H1 (cell line): ENCODE results near the gene PLA2G4A. TPM values are rescaled to one million over a fixed set of nuclear protein-coding genes. Genes with fewer than 3 reads are reported as not detected.

Experiments
- CTCF ChIA-PET: fragments of 300-600 bp; sonication (Branson Sonifier 250); formaldehyde crosslinking; loops from one replicate; lab custom pipeline; 2021; ENCODE audit not compliant: partially characterized antibody; lab: Charles Lee
- POLR2A ChIA-PET: fragments of 300-600 bp; sonication (Branson Sonifier 250); formaldehyde crosslinking; loops from one replicate; lab custom pipeline; 2021; ENCODE audit warnings: inconsistent platforms; ENCODE audit not compliant: partially characterized antibody; lab: Charles Lee
- DNase-seq, 2 experiments: peaks; one replicate each; pipeline versions ENCODE4 v3.0.0 to v3.0.0-alpha.2; 2010 to 2022; ENCODE audit warnings: low spot score in 2 of 2, low read depth in 1 of 2, mixed read lengths in 1 of 2
- FAIRE-seq: peaks from 2 replicates; lab custom pipeline; 2011; peaks lifted over from hg19 to GRCh38; lab: Jason Lieb, UNC
- H2AFZ ChIP-seq: 2 replicates; pipeline ENCODE4 v1.8.1; 2012; ENCODE audit warnings: low read length, inconsistent platforms
- H2AK5ac ChIP-seq: 2 replicates; pipeline ENCODE4 v1.6.1; 2013; ENCODE audit warnings: low read depth, low read length
- H2BK120ac ChIP-seq: replicated peaks from 2 replicates; pipeline ENCODE3; 2013; ENCODE audit warnings: low read depth, low read length, inconsistent platforms
- H2BK12ac ChIP-seq: 2 replicates; pipeline ENCODE4 v1.6.1; 2013; ENCODE audit warnings: low read depth, low read length
- H2BK15ac ChIP-seq: 2 replicates; pipeline ENCODE4 v1.6.1; 2013; ENCODE audit warnings: low read length
- H2BK20ac ChIP-seq: 2 replicates; pipeline ENCODE4 v1.6.1; 2013; ENCODE audit warnings: low read length
- H2BK5ac ChIP-seq: 2 replicates; pipeline ENCODE4 v1.6.1; 2013; ENCODE audit warnings: low read depth, low read length
- H3K14ac ChIP-seq: 2 replicates; pipeline ENCODE4 v1.6.1; 2013; ENCODE audit warnings: inconsistent platforms; ENCODE audit not compliant: insufficient read length
- H3K18ac ChIP-seq: 2 replicates; pipeline ENCODE4 v1.6.1; 2013; ENCODE audit warnings: low read length; ENCODE audit errors: extremely low read depth
- H3K23ac ChIP-seq: 2 replicates; pipeline ENCODE4 v1.6.1; 2013; ENCODE audit warnings: inconsistent platforms; ENCODE audit not compliant: insufficient read length
- H3K23me2 ChIP-seq: 2 replicates; pipeline ENCODE4 v1.6.1; 2013; ENCODE audit warnings: low read depth, low read length
- H3K27ac ChIP-seq: 2 replicates; pipeline ENCODE4 v1.6.1; 2011; ENCODE audit warnings: low read depth, low read length, inconsistent platforms
- H3K27me3 ChIP-seq, 4 experiments: replicated peaks in 1 of 4; 1 replicate in 1 of 4; 2 replicates in 3 of 4; pipeline versions ENCODE4 v1.6.1 to v1.8.1; 2011 to 2013; ENCODE audit warnings: low read length in 3 of 4, mild to moderate bottlenecking in 3 of 4, inconsistent platforms in 2 of 4, mixed read lengths in 2 of 4, moderate library complexity in 1 of 4; ENCODE audit not compliant: control insufficient read depth in 3 of 4, insufficient read depth in 3 of 4; ENCODE audit errors: extremely low read depth in 1 of 4
- H3K36me3 ChIP-seq, 4 experiments: 2 replicates each; pipeline versions ENCODE4 v1.6.1 to v1.8.1; 2011 to 2013; ENCODE audit warnings: mild to moderate bottlenecking in 4 of 4, low read length in 3 of 4, moderate library complexity in 2 of 4, control low read depth in 1 of 4, inconsistent platforms in 1 of 4; ENCODE audit not compliant: insufficient read depth in 4 of 4, control insufficient read depth in 2 of 4
- H3K4ac ChIP-seq: replicated peaks from 2 replicates; pipeline ENCODE3; 2013; ENCODE audit warnings: low read length, low read depth, mixed read lengths, inconsistent platforms; ENCODE audit not compliant: insufficient read length
- H3K4me1 ChIP-seq, 4 experiments: replicated peaks in 1 of 4; 1 replicate in 1 of 4; 2 replicates in 3 of 4; pipeline versions ENCODE4 v1.6.1 to v1.8.1; 2011 to 2013; ENCODE audit warnings: low read length in 3 of 4, inconsistent platforms in 2 of 4, mixed read lengths in 1 of 4; ENCODE audit not compliant: insufficient read depth in 4 of 4, control insufficient read depth in 3 of 4
- H3K4me2 ChIP-seq, 2 experiments: 2 replicates each; pipeline versions ENCODE4 v1.6.1 to v1.8.1; 2011 to 2013; ENCODE audit warnings: low read depth in 2 of 2, low read length in 2 of 2, control low read depth in 1 of 2, inconsistent platforms in 1 of 2, mild to moderate bottlenecking in 1 of 2; ENCODE audit not compliant: insufficient read depth in 1 of 2
- H3K4me3 ChIP-seq, 4 experiments: fragments of 200-600, 300-600 bp in 1 of 4; sonication (generic), shearing (Covaris generic), sonication (Bioruptor Twin) in 1 of 4; 2 replicates each; pipeline versions ENCODE4 v1.5.1 to v1.8.1; 2011 to 2016; ENCODE audit warnings: low read length in 4 of 4, low read depth in 3 of 4, control low read depth in 2 of 4, inconsistent platforms in 2 of 4, mild to moderate bottlenecking in 2 of 4, mixed read lengths in 1 of 4, moderate library complexity in 1 of 4; ENCODE audit not compliant: insufficient read depth in 2 of 4; ENCODE audit errors: extremely low read depth in 1 of 4
- H3K56ac ChIP-seq: replicated peaks from 2 replicates; pipeline ENCODE3; 2013; ENCODE audit warnings: low read depth, mild to moderate bottlenecking, mixed read lengths, low read length, inconsistent platforms; ENCODE audit not compliant: insufficient read length
- H3K79me1 ChIP-seq: 2 replicates; pipeline ENCODE4 v1.6.1; 2013; ENCODE audit warnings: low read depth, low read length, control low read depth
- H3K79me2 ChIP-seq, 2 experiments: 2 replicates each; pipeline versions ENCODE4 v1.6.1 to v1.8.1; 2012 to 2013; ENCODE audit warnings: low read length in 2 of 2, mild to moderate bottlenecking in 2 of 2, inconsistent platforms in 1 of 2; ENCODE audit not compliant: insufficient read depth in 2 of 2, control insufficient read depth in 1 of 2
- H3K9ac ChIP-seq, 4 experiments: replicated peaks in 1 of 4; 1 replicate in 1 of 4; 2 replicates in 3 of 4; pipeline versions ENCODE4 v1.6.1 to v1.8.1; 2011 to 2013; ENCODE audit warnings: low read depth in 3 of 4, low read length in 3 of 4, control low read depth in 2 of 4, mild to moderate bottlenecking in 2 of 4, moderate library complexity in 2 of 4, inconsistent platforms in 1 of 4; ENCODE audit errors: extremely low read depth in 1 of 4
- H3K9me3 ChIP-seq, 2 experiments: 2 replicates each; pipeline versions ENCODE4 v1.6.1 to v1.8.1; 2012 to 2013; ENCODE audit warnings: mild to moderate bottlenecking in 2 of 2, moderate library complexity in 2 of 2, control low read depth in 1 of 2, inconsistent platforms in 1 of 2, low read depth in 1 of 2, low read length in 1 of 2, mixed read lengths in 1 of 2; ENCODE audit not compliant: insufficient read depth in 2 of 2
- H4K20me1 ChIP-seq, 2 experiments: replicated peaks in 1 of 2; 2 replicates each; pipeline versions ENCODE3 to v1.8.1; 2011 to 2013; ENCODE audit warnings: inconsistent platforms in 2 of 2, low read length in 2 of 2, mild to moderate bottlenecking in 1 of 2; ENCODE audit not compliant: insufficient read depth in 2 of 2, control insufficient read depth in 1 of 2
- H4K5ac ChIP-seq: 2 replicates; pipeline ENCODE4 v1.6.1; 2013; ENCODE audit warnings: low read length, low read depth, mixed read lengths, inconsistent platforms; ENCODE audit not compliant: insufficient read length
- H4K8ac ChIP-seq: 2 replicates; pipeline ENCODE4 v1.8.0; 2013; ENCODE audit warnings: mild to moderate bottlenecking, moderate library complexity, low read length, inconsistent platforms; ENCODE audit not compliant: insufficient read depth; ENCODE audit errors: extremely low read depth
- H4K91ac ChIP-seq: replicated peaks from 2 replicates; pipeline ENCODE3; 2013; ENCODE audit warnings: low read length, mixed read lengths, inconsistent platforms; ENCODE audit not compliant: insufficient read length
- ASH2L ChIP-seq: fragments of 200-600, 300-600 bp; sonication (generic); IDR thresholded peaks from one replicate; pipeline ENCODE4 v1.7.1; 2017; ENCODE audit warnings: low read length
- BACH1 ChIP-seq: IDR thresholded peaks from 2 replicates; pipeline ENCODE4 v1.6.1; 2012; ENCODE audit warnings: low read length, improper control_type of control experiment
- CHD2 ChIP-seq: IDR thresholded peaks from 2 replicates; pipeline ENCODE4 v1.6.1; 2012; ENCODE audit warnings: low read length, improper control_type of control experiment
- EGR1 ChIP-seq: IDR thresholded peaks from 2 replicates; pipeline ENCODE4 v1.6.1; 2011; ENCODE audit warnings: low read depth, low read length, borderline replicate concordance
- MAX ChIP-seq: IDR thresholded peaks from 2 replicates; pipeline ENCODE4 v1.6.1; 2012; ENCODE audit warnings: inconsistent platforms
- NANOG ChIP-seq: IDR thresholded peaks from 2 replicates; pipeline ENCODE4 v1.6.1; 2011; ENCODE audit warnings: low read length, low read depth, mild to moderate bottlenecking, inconsistent platforms; ENCODE audit not compliant: insufficient read depth, poor library complexity, severe bottlenecking
- PHF8 ChIP-seq: fragments of 200-600 bp; sonication (generic); conservative IDR thresholded peaks from 2 replicates; pipeline ENCODE4 v1.7.1; 2012; ENCODE audit warnings: low read depth, mild to moderate bottlenecking, inconsistent platforms, low read length, moderate library complexity
- POLR2A ChIP-seq, 2 experiments: IDR thresholded peaks; 1 replicate in 1 of 2; 2 replicates in 1 of 2; pipeline ENCODE4 v1.6.1; 2011; ENCODE audit warnings: low read depth in 2 of 2, low read length in 2 of 2, mild to moderate bottlenecking in 2 of 2; ENCODE audit errors: control extremely low read depth in 1 of 2
- RBBP5 ChIP-seq: IDR thresholded peaks from 2 replicates; pipeline ENCODE4 v1.7.1; 2012; ENCODE audit warnings: low read depth, mild to moderate bottlenecking, inconsistent platforms, low read length, moderate library complexity, borderline replicate concordance
- RFX5 ChIP-seq: IDR thresholded peaks from 2 replicates; pipeline ENCODE4 v1.6.1; 2011; ENCODE audit warnings: low read depth, low read length, improper control_type of control experiment, borderline replicate concordance
- TAF7 ChIP-seq: optimal IDR thresholded peaks from 2 replicates; pipeline ENCODE3; 2011; ENCODE audit warnings: low read depth, mild to moderate bottlenecking, inconsistent platforms, low read length, moderate library complexity, borderline replicate concordance
- WGBS, 2 experiments: shearing (Covaris generic) in 1 of 2; methylation state at CpG; one replicate each; pipeline versions ENCODE4 v1.1.6 to v1.1.7; 2013 to 2015; ENCODE audit warnings: low lambda C conversion rate in 2 of 2, mixed read lengths in 2 of 2, inconsistent platforms in 1 of 2, low coverage in 1 of 2, missing lambda C conversion rate in 1 of 2; ENCODE audit not compliant: insufficient replicate concordance in 2 of 2, insufficient coverage in 1 of 2, insufficient read length in 1 of 2; ENCODE audit errors: extremely low coverage in 1 of 2, missing lambda C conversion rate in 1 of 2; 5-methylcytosine and 5-hydroxymethylcytosine counted together
- polyA plus RNA-seq, 7 experiments: library from polyadenylated mRNA; depleted of rRNA in 3 of 7; stranded (reverse) in 5 of 7; unstranded in 2 of 7; fragments of >200 nt in 5 of 7; fragments of 200-250 nt in 2 of 7; gene quantifications; 1 replicate in 5 of 7; 2 replicates in 1 of 7; 4 replicates in 1 of 7; pipeline versions ENCODE4 v1.2.1 to v1.2.3, GENCODE V29; 2011 to 2013; ENCODE audit warnings: missing spikeins in 2 of 7, mixed read lengths in 2 of 7
- total RNA-seq: library from RNA; stranded (reverse); fragmentation: NEBNext Ultra II Directional; extraction: Animal tissue kit (Norgen Biotek cat#: 25700); gene quantifications from 2 replicates; pipeline ENCODE4 v1.2.1, GENCODE V29; 2021
- TF ChIP-seq, protein P1 (sequence below): IDR thresholded peaks from 2 replicates; pipeline ENCODE4 v1.6.1; 2011; ENCODE audit warnings: low read depth, mild to moderate bottlenecking, low read length; ENCODE audit not compliant: insufficient read depth

Gene PLA2G4A
- total and polyA plus RNA-seq, 2 of the 8 experiments (the other 6 are each of a cell fraction or from before 2014, with no cell fraction given), result 0.63 to 1.4 TPM

- no peak overlapping the region for H3K56ac ChIP-seq
- no peaks in the 10 kb centered on the region for H3K4me1 ChIP-seq
- H3K27ac ChIP-seq, result no peak overlapping the region
- DNase-seq (no peak), FAIRE-seq (no peak)
- H3K4ac ChIP-seq, result no peak overlapping the region
- no peak overlapping the region for H3K18ac ChIP-seq
- H3K23me2 ChIP-seq, result no peaks in the 10 kb centered on the region
- no peak overlapping the region for H2BK15ac ChIP-seq
- no peak overlapping the region for H3K4me3 ChIP-seq
- H2BK120ac ChIP-seq, result no peak overlapping the region
- no peak overlapping the region for H3K9ac ChIP-seq
- H2BK5ac ChIP-seq, result no peak overlapping the region
- no peak overlapping the region for H2BK12ac ChIP-seq
- CTCF ChIA-PET, result no interaction called here
- no peaks in the 10 kb centered on the region for H3K9me3 ChIP-seq
- no peaks in the 10 kb centered on the region for H4K20me1 ChIP-seq
- POLR2A ChIA-PET, result no interaction called here
- H3K14ac ChIP-seq, result no peak overlapping the region
- H3K27me3 ChIP-seq, result no peaks in the 10 kb centered on the region
- no peak overlapping the region for H4K5ac ChIP-seq
- no peak overlapping the region for H2AFZ ChIP-seq
- H3K4me2 ChIP-seq, result no peak overlapping the region
- H3K79me1 ChIP-seq, result no peaks in the 10 kb centered on the region
- no peaks in the 10 kb centered on the region for H3K36me3 ChIP-seq
- H2AK5ac ChIP-seq, result no peak overlapping the region
- no peaks in the 10 kb centered on the region for H3K79me2 ChIP-seq
- WGBS, 2 experiments, result 83% methylated on average over 4 of the region's 4 CpGs; no CpG with 5 or more reads in 1 of the 2 experiments
- H4K91ac ChIP-seq, result no peak overlapping the region
- no peak overlapping the region for H4K8ac ChIP-seq
- H3K23ac ChIP-seq, result no peak overlapping the region
- H2BK20ac ChIP-seq, result no peak overlapping the region
- TF ChIP-seq RFX5, result no peak
- no peak for TF ChIP-seq RBBP5
- TF ChIP-seq EGR1, result no peak
- TF ChIP-seq, protein P1, sequence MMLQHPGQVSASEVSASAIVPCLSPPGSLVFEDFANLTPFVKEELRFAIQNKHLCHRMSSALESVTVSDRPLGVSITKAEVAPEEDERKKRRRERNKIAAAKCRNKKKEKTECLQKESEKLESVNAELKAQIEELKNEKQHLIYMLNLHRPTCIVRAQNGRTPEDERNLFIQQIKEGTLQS, result no peak
- no peak for TF ChIP-seq BACH1
- TF ChIP-seq CHD2, result no peak
- TF ChIP-seq TAF7, result no peak
- TF ChIP-seq PHF8, result no peak
- TF ChIP-seq ASH2L, result no peak
- no peak for TF ChIP-seq MAX
- TF ChIP-seq POLR2A (IDR thresholded peaks at IDR 0.05; ENCODE audit: control extremely low read depth in 1 of 2, low read depth in 2 of 2, low read length in 2 of 2), result no peak
- TF ChIP-seq NANOG, result no peak
Observed at GRCh38 chr1:186950547-186950946, 121.8 kb downstream of the PLA2G4A start.
